OCI-LY1 (cell line): ENCODE data around the gene LPIN1.

Experiments used
- H2AFZ ChIP-seq: fragments of 200-600 bp; sonication (generic), shearing (Covaris generic); 2 replicates; pipeline ENCODE4 v1.6.0; 2014; ENCODE audit warnings: antibody characterized with exemption, mild to moderate bottlenecking, low read length
- H3F3A ChIP-seq: fragments of 200-600 bp; sonication (generic), shearing (Covaris generic); 2 replicates; pipeline ENCODE4 v1.6.0; 2014; ENCODE audit warnings: mild to moderate bottlenecking, antibody characterized with exemption, low read length, moderate library complexity; ENCODE audit not compliant: insufficient read depth
- H3K27ac ChIP-seq: fragments of 200-600 bp; sonication (generic); 2 replicates; pipeline ENCODE4 v1.5.1; 2014; ENCODE audit warnings: low read length, mixed run types, mild to moderate bottlenecking, low read depth; ENCODE audit not compliant: poor library complexity, severe bottlenecking
- H3K27me3 ChIP-seq: fragments of 200-600 bp; sonication (generic); 2 replicates; pipeline ENCODE4 v1.6.0; 2014; ENCODE audit warnings: antibody characterized with exemption, mild to moderate bottlenecking, low read length, moderate library complexity; ENCODE audit not compliant: insufficient read depth
- H3K36me3 ChIP-seq: fragments of 200-600 bp; sonication (generic); 2 replicates; pipeline ENCODE4 v1.6.1; 2014; ENCODE audit warnings: mild to moderate bottlenecking, antibody characterized with exemption, low read length, moderate library complexity, mixed read lengths; ENCODE audit not compliant: insufficient read depth
- H3K4me1 ChIP-seq: fragments of 200-600 bp; sonication (generic); 2 replicates; pipeline ENCODE4 v1.5.1; 2014; ENCODE audit warnings: mild to moderate bottlenecking, low read length, moderate library complexity; ENCODE audit not compliant: insufficient read depth, severe bottlenecking
- H3K4me2 ChIP-seq: fragments of 200-600 bp; sonication (generic), shearing (Covaris generic); 2 replicates; pipeline ENCODE4 v1.6.1; 2014; ENCODE audit warnings: low read length
- H3K4me3 ChIP-seq: fragments of 200-600 bp; sonication (generic); 2 replicates; pipeline ENCODE4 v1.5.1; 2014; ENCODE audit warnings: low read length, low read depth, mild to moderate bottlenecking, mixed read lengths; ENCODE audit not compliant: poor library complexity, severe bottlenecking
- H3K79me2 ChIP-seq: fragments of 200-600 bp; shearing (Covaris generic); 2 replicates; pipeline ENCODE4 v1.6.1; 2016; ENCODE audit warnings: mixed run types, low read length, mixed read lengths; ENCODE audit not compliant: insufficient read depth
- H3K9ac ChIP-seq: fragments of 200-600 bp; sonication (generic), shearing (Covaris generic); 2 replicates; pipeline ENCODE4 v1.6.1; 2014; ENCODE audit warnings: mild to moderate bottlenecking, low read length, mixed read lengths
- H3K9me2 ChIP-seq: fragments of 200-600 bp; sonication (generic), shearing (Covaris generic); 2 replicates; pipeline ENCODE4 v1.6.1; 2014; ENCODE audit warnings: low read depth, mild to moderate bottlenecking, low read length, mixed read lengths
- H3K9me3 ChIP-seq: fragments of 200-600 bp; shearing (Covaris generic); 2 replicates; pipeline ENCODE4 v1.6.1; 2014; ENCODE audit warnings: low read length, mixed read lengths
- H4K20me1 ChIP-seq: fragments of 200-600 bp; sonication (generic), shearing (Covaris generic); 2 replicates; pipeline ENCODE4 v1.6.0; 2016; ENCODE audit warnings: mild to moderate bottlenecking, low read length; ENCODE audit not compliant: insufficient read depth
- EZH2 ChIP-seq: fragments of 200-600 bp; sonication (generic), shearing (Covaris generic); IDR thresholded peaks from 2 replicates; pipeline ENCODE4 v1.8.0; 2017; ENCODE audit warnings: borderline replicate concordance, mixed run types, mild to moderate bottlenecking, antibody characterized with exemption, low read length, moderate library complexity, mixed read lengths
- TF ChIP-seq, protein P1 (sequence below): fragments of 200-600 bp; sonication (generic), shearing (Covaris generic); IDR thresholded peaks from 2 replicates; pipeline ENCODE4 v1.5.1; 2017; ENCODE audit warnings: mild to moderate bottlenecking, antibody characterized with exemption, low read length, moderate library complexity, mixed read lengths

LPIN1 gene

DNA sequence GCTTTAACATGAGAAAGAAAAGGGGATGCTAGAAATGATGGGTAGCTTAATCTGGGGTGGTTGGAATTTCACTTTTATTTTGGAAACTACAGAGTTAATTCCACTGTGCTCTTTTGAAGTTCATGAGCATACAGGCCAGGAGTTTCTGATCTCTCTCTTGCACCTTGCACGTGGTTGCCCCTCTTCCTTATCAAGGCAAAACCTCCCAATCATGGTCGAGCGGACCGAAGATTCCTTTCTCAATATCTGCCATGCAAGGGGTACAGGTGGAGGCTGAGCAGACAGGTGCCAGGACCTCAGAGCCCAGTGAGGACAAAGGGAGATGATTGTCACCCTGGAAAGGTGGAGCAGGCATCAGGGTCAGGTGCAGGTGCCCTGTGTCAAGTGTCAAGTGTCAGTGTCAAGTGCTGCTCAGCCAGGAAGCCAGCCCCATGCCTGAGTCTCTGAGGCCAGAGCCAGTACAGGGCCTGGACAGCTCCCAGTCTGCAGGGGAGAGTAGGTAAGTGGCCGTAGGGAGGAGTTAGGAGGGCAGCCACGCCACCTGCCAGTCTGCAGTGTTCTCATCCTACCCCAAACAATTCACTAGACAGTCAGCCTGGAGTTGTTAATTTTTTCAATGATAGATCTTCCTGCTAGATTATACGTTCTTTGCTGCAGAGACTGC, 42.2 kb downstream of the LPIN1 start:
- H3K9ac ChIP-seq, result no peak overlapping the region
- no peak overlapping the region for H3K4me3 ChIP-seq
- peaks cover 5% of the 10 kb centered on the region; the same call in 1 of the 2 replicates for H3K9me3 ChIP-seq
- no peak overlapping the region for H3K27ac ChIP-seq
- H3K4me2 ChIP-seq, result no peak overlapping the region
- H3K9me2 ChIP-seq, result no peaks in the 10 kb centered on the region
- no peak overlapping the region for H2AFZ ChIP-seq
- no peaks in the 10 kb centered on the region for H3K4me1 ChIP-seq
- H3K36me3 ChIP-seq, result peaks cover 98% of the 10 kb centered on the region
- no peaks in the 10 kb centered on the region for H4K20me1 ChIP-seq
- TF ChIP-seq EZH2, result no peak
- TF ChIP-seq, protein P1, sequence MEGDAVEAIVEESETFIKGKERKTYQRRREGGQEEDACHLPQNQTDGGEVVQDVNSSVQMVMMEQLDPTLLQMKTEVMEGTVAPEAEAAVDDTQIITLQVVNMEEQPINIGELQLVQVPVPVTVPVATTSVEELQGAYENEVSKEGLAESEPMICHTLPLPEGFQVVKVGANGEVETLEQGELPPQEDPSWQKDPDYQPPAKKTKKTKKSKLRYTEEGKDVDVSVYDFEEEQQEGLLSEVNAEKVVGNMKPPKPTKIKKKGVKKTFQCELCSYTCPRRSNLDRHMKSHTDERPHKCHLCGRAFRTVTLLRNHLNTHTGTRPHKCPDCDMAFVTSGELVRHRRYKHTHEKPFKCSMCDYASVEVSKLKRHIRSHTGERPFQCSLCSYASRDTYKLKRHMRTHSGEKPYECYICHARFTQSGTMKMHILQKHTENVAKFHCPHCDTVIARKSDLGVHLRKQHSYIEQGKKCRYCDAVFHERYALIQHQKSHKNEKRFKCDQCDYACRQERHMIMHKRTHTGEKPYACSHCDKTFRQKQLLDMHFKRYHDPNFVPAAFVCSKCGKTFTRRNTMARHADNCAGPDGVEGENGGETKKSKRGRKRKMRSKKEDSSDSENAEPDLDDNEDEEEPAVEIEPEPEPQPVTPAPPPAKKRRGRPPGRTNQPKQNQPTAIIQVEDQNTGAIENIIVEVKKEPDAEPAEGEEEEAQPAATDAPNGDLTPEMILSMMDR, result no peak
- no peaks in the 10 kb centered on the region for H3F3A ChIP-seq
- H3K27me3 ChIP-seq, result no peaks in the 10 kb centered on the region
- H3K79me2 ChIP-seq, result no peaks in the 10 kb centered on the region

DNA sequence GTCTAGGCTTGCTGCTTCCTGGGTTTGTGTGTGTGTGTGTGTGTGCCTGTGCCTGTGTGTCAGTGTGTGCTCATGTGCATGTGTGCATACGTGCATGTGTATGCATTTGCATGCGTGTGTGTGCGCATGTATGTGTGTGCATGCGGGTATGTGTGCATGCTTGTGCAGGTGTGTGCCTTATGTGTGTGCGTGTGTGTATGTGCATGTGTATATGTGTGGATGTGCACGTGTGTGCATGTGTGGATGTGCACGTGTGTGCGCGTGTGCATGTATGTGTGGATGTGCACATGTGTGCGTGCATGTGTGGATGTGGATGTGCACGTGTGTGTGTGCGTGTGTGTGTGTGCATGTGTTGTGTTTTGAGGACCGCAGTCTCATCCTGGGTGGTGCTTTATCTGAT, 42.8 kb downstream of the LPIN1 start:
- Histone ChIP-seq H3K79me2 (no peaks in the 10 kb centered on the region), H3K4me1 (no peaks in the 10 kb centered on the region), H3K4me2 (no peak overlapping the region), H3K27me3 (no peaks in the 10 kb centered on the region), H3K27ac (no peak overlapping the region), H4K20me1 (no peaks in the 10 kb centered on the region), H3K4me3 (no peak overlapping the region), H2AFZ (no peak overlapping the region), H3F3A (no peaks in the 10 kb centered on the region), H3K9me2 (no peaks in the 10 kb centered on the region), H3K36me3 (peaks cover 98% of the 10 kb centered on the region), H3K9ac (no peak overlapping the region), H3K9me3 (peaks cover 5% of the 10 kb centered on the region; the same call in 1 of the 2 replicates)
- TF ChIP-seq EZH2, result no peak
- TF ChIP-seq, protein P1, result no peak

DNA sequence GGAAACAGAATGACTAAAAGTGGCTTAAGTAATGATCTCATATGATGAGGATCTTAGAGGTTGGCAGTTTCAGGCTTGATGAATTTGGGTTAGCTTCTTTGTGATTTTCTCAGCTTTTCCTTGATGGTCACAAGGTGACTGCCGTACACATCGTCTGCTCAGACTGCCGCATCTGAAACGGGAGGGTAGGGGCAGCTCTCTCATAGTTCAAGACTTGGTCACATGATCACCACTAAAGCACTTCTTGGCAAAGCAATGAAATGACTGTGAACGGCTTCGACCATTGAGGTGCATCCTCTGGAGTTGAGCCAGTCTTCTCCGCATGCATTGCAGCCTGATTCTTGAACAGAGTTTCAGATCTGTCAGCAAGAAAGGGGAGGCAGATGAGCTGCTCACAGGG, 43.8 kb downstream of the LPIN1 start:
- TF ChIP-seq EZH2, result no peak
- TF ChIP-seq, protein P1, result no peak
- Histone ChIP-seq H3K36me3 (peaks cover 99% of the 10 kb centered on the region), H3K9me2 (no peaks in the 10 kb centered on the region), H3K79me2 (no peaks in the 10 kb centered on the region), H3K9me3 (peaks cover 5% of the 10 kb centered on the region; the same call in 1 of the 2 replicates), H3K4me3 (no peak overlapping the region), H3F3A (no peaks in the 10 kb centered on the region), H3K4me2 (no peak overlapping the region), H3K27me3 (no peaks in the 10 kb centered on the region), H4K20me1 (no peaks in the 10 kb centered on the region), H3K4me1 (no peaks in the 10 kb centered on the region), H2AFZ (no peak overlapping the region), H3K9ac (no peak overlapping the region), H3K27ac (no peak overlapping the region)
